ENCODE data around the gene RUSF1. TPM values are rescaled to one million over a fixed set of nuclear protein-coding genes. Genes with fewer than 3 reads are reported as not detected.
"Not testable (repeated sequence)": the region's sequence is repeated elsewhere in the genome, so short reads cannot be mapped to it uniquely, and the experiment has no call there.

RUSF1 gene
- total RNA-seq: 100 to 1,000 TPM in 1 of 6 donors, 10 to 100 TPM in 5; 46.8 to 132 (median 80.6) TPM

- TF ChIP-seq POLR2AphosphoS5 (IDR thresholded peaks at IDR 0.05) (peak; percentile 89 to 97), POLR2A (IDR thresholded peaks at IDR 0.05) (peak in 3 of 4 donors; percentile 82 to 96 (median 85)), CTCF (IDR thresholded peaks at IDR 0.05) (peak in 1 of 6 experiments; percentile 11), EP300 (IDR thresholded peaks at IDR 0.05) (peak in 1 of 4 donors; percentile 88)
- no peaks in the 10 kb centered on the region for H3K27me3 ChIP-seq
- peak; percentile 92 to 97 for ATAC-seq (ENCODE audit: low FRiP score in 2 of 2)
- WGBS, 2 donors: 0 to 1% methylated on average over 26 to 34 of the region's 65 CpGs
- H3K4me3 ChIP-seq: peak within 1 kb of the TSS; percentile 74 to 100 (median 99)
- H3K4me1 ChIP-seq: peaks cover 26 to 49% (median 46%) of the 10 kb centered on the region in 4 donors
- H3K9me3 ChIP-seq: no peaks in the 10 kb centered on the region
- H3K36me3 ChIP-seq: peaks cover 0 to 9% (median 2%) of the 10 kb centered on the region in 4 donors
- H3K27ac ChIP-seq: peak within 1 kb of the TSS; percentile 94 to 97 (median 96)
- DNase-seq: peak; percentile 94 to 97
Measured at GRCh38 chr16:31507929-31508705, at the start of gene RUSF1. Gene RUSF1 (minus strand): TSS chr16:31508391. CDS start chr16:31508373, 18 bp downstream.

GRCh38 chr16:31542763-31543162 is 34.6 kb upstream of the RUSF1 start:
- no peak for ATAC-seq (ENCODE audit: low FRiP score in 2 of 2)
- Histone ChIP-seq H3K36me3 (no peaks in the 10 kb centered on the region), H3K4me3 (no peak overlapping the region), H3K4me1 (peaks cover under 1 to 3% (median under 1%) of the 10 kb centered on the region in 4 donors), H3K27ac (no peak overlapping the region), H3K27me3 (no peaks in the 10 kb centered on the region), H3K9me3 (peaks cover 0 to 4% (median 0%) of the 10 kb centered on the region in 4 donors)
- 91 to 96% methylated on average over 4 of the region's 4 CpGs for WGBS, 2 donors
- no peak for DNase-seq
- TF ChIP-seq POLR2AphosphoS5 (IDR thresholded peaks at IDR 0.05) (no peak), POLR2A (IDR thresholded peaks at IDR 0.05) (no peak), EP300 (IDR thresholded peaks at IDR 0.05) (no peak), CTCF (IDR thresholded peaks at IDR 0.05) (no peak)

DNA sequence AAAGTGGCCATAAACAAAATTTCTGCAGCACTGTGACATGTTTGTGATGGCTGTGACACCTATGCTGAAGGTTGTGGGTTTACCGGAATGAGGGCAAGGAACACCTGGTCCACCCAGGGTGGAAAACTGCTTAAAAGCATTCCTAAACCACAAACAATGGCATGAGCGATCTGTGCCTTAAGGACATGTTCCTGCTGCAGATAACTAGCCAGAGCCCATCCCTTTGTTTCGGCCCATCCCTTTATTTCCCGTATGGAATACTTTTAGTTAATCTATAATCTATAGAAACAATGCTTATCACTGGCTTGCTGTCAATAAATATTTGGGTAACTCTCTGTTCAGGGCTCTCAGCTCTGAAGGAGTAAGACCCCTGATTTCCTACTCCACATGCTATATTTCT is 31.6 kb upstream of the RUSF1 start:
- H3K27me3 ChIP-seq; H3K4me1 ChIP-seq; H3K4me3 ChIP-seq; H3K36me3 ChIP-seq; DNase-seq; ATAC-seq (ENCODE audit: low FRiP score in 2 of 2); H3K27ac ChIP-seq; H3K9me3 ChIP-seq: not testable (repeated sequence)
- WGBS, 2 donors: 77 to 82% methylated on average over 4 of the region's 4 CpGs

DNA sequence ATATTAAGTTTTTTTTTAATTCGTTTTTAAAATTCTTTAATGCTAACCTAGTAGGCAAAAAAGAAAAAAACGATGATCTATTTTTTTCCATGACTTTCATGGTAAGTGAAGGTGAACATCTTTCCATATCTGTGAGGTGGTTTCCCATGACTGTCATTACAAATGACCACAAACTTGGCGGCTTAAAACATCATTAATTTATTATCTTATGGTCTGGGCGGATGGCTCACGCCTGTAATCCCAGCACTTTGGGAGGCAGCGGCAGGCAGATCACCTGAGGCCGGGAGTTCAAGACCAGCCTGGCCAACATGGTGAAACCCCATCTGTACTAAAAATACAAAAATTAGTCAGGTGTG is 30.0 kb upstream of the RUSF1 start:
- not testable (repeated sequence) for H3K27me3 ChIP-seq; ATAC-seq (ENCODE audit: low FRiP score in 2 of 2); H3K4me1 ChIP-seq; H3K4me3 ChIP-seq; DNase-seq; H3K9me3 ChIP-seq; H3K36me3 ChIP-seq; H3K27ac ChIP-seq
- WGBS, 2 donors: 67 to 72% methylated on average over 5 to 7 of the region's 7 CpGs

GRCh38 chr16:31537362-31538242 is 29.4 kb upstream of the RUSF1 start:
- Histone ChIP-seq H3K27me3 (peaks cover 0 to 6% (median 0%) of the 10 kb centered on the region in 4 donors), H3K27ac (peak overlapping the region in 3 of 4 donors; percentile 36 to 58 (median 42))

GRCh38 chr16:31536804-31537361 is 28.7 kb upstream of the RUSF1 start:
- no peaks in the 10 kb centered on the region for H3K36me3 ChIP-seq
- peak overlapping the region in 3 of 4 donors; percentile 40 to 54 (median 52) for H3K4me3 ChIP-seq
- H3K27me3 ChIP-seq: peaks cover 0 to 6% (median 0%) of the 10 kb centered on the region in 4 donors
- peaks cover 0 to 4% (median 0%) of the 10 kb centered on the region in 4 donors for H3K9me3 ChIP-seq
- H3K27ac ChIP-seq: peak overlapping the region in 2 of 4 donors; percentile 36 to 58
- 66 to 77% methylated on average over 15 to 19 of the region's 21 CpGs for WGBS, 2 donors
- DNase-seq (peak in 1 of 2 donors; percentile 64), ATAC-seq (ENCODE audit: low FRiP score in 2 of 2) (peak in 1 of 2 donors; percentile 59)
- TF ChIP-seq POLR2A (IDR thresholded peaks at IDR 0.05): no peak
- TF ChIP-seq POLR2AphosphoS5 (IDR thresholded peaks at IDR 0.05): no peak
- no peak for TF ChIP-seq EP300 (IDR thresholded peaks at IDR 0.05)
- TF ChIP-seq CTCF (IDR thresholded peaks at IDR 0.05): no peak
- peaks cover 6 to 10% (median 7%) of the 10 kb centered on the region in 4 donors for H3K4me1 ChIP-seq

More at GRCh38 chr16:31537362-31538242, 29.4 kb upstream of the RUSF1 start:
- Histone ChIP-seq H3K4me1 (peaks cover 6 to 10% (median 7%) of the 10 kb centered on the region in 4 donors), H3K9me3 (peaks cover 0 to 4% (median 0%) of the 10 kb centered on the region in 4 donors), H3K4me3 (peak overlapping the region; percentile 13 to 54 (median 46)), H3K36me3 (no peaks in the 10 kb centered on the region)
- DNase-seq (peak in 1 of 2 donors; percentile 87), ATAC-seq (ENCODE audit: low FRiP score in 2 of 2) (peak; percentile 30 to 62)
- TF ChIP-seq POLR2AphosphoS5 (IDR thresholded peaks at IDR 0.05): no peak
- 7 to 17% methylated on average over 2 to 16 of the region's 57 CpGs for WGBS, 2 donors
